HG03064 (cell line): Measurements from ENCODE around the gene ANKRD13C.
"Not testable (repeated sequence)": the region's sequence is repeated elsewhere in the genome, so short reads cannot be mapped to it uniquely, and the experiment has no call there.

Experiments used
- ATAC-seq: cut with Tn5 transposase; IDR thresholded peaks from one replicate; pipeline ENCODE4 v1.9.1; 2021; ENCODE audit warnings: low read depth; ENCODE audit not compliant: unreplicated experiment

Gene ANKRD13C

DNA sequence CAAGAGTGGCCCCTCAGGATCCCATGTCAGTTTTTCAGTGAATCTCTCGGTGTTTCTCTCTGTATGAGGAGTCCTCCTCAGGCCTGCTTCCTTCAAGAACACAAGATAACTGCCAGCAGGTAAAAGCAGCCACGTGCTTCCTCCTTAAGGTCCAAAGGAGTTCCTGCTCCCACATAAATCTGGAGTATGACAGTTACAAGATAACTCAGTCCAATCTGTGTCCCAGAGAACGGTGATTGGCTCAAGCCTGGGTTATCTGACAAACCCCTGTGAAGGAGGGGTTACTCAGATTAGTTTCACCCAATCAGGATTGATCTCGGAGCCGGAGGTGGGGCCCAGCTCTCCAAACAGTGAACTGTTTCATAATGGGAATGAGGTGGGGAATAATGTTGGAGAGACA, 5.8 kb upstream of the ANKRD13C start:
- no peak for ATAC-seq

DNA sequence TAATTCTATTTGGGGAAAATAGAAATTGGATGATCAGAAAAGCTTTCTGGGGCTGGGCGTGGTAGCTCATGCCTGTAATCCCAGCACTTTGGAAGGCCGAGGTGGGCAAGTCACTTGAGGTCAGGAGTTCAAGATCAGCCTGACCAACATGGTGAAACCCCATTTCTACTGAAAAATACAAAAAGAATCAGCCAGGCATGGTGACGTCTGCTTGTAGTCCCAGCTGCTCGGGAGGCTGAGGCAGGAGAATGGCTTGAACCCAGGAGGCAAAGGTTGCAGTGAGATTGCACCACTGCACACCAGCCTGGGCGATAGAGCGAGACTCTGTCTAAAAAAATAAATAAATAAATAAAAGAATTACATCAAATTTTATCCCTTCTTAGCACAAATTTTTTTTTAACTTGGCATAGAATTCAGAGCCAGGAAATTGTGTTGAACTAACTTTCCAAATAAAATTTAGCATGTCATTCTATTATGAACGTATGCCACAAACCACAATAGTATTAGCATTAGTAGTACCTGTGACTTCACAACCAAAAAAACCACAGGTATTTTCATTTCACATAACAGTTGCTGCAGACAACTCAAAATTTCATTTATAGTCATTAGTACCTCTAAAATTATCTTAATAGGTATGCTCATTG, 4.5 kb upstream of the ANKRD13C start:
- peak; percentile 43 for ATAC-seq

DNA sequence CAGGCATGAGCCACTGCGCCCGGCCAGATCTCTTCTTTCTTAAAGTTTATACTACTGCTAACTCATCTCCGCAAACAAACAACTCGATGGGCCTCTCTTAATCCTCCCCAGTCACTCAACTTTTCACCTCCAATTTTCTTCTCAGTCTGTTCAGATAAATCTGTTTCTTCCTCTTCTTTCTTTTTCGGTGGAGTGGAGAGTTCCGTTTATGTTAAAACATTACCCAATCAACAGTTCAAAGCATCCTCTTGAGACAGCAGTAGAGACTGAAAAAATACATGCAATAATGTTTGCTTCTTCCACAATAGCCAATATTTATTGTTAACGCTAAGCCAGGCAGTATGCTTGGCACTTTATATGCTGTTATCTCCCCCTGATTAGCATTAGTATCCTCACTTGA, 1.4 kb upstream of the ANKRD13C start:
- no peak for ATAC-seq

DNA sequence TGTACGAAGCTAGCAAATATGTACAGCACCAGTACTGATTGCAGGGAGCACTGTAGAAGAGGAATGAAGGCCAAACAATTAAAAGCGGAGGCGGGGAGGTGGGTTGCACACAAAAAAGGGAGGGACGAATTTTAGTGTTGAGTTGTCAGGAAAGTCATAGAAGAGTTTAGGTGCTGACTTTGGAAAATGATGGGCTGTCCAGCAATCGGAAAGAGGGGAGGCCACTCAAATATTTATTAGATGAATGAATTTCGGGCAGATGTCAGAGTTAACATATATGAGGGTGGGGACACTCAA, 537 bp upstream of the ANKRD13C start:
- ATAC-seq = no peak

DNA sequence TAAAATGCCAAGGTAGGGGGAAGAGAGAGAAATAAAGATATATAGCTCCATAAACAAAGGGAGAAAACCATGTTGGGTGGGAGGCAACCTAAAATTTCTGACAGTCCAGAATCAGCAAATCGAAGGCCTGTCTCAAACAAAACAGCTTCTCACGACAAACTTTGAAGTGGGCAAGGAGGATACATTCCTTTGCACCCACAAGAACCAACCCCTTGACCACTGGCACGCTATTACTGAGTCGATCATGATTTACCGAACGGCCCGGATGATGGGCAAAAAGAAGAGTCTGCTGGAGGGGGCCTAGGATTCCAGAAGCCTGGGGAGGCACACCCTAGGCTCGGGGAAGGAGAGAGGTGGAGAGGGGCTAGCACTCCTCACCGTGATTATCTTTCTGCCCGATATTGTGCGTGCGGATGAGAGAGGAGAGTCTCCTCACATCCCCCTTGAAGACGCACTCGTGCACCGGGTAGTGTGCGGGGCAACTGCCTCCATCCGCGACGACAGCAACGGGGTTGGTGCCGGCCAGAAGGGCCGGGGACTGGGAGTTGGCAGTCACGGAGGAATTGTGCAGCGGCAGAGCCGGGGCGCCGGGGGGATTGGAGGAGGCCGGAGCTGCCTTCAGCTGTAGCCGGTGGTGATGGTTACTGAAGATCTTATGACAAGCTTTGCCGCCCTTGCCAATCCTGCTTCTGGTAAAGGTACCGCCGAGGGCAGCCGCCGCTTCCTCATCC, 756 bp downstream of the ANKRD13C start:
- ATAC-seq = peak; percentile 31

DNA sequence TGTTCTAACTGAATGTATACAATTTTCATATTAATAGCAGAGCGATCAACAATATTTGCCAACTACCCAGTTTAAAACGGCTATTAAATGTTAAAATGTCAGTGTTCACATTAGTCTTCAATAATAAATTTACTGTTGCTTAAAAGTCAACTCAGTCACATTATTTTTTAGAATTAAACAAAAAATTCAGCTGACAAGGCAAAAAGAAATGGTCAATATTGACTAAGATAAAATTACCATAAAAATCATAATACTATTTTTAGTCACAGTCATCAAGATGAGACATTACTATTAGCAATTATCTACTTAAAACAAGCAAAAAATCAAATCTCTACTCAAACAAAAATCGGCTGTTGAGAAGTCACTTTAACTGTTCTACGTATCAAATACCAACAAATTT, 1.5 kb downstream of the ANKRD13C start:
- no peak for ATAC-seq

DNA sequence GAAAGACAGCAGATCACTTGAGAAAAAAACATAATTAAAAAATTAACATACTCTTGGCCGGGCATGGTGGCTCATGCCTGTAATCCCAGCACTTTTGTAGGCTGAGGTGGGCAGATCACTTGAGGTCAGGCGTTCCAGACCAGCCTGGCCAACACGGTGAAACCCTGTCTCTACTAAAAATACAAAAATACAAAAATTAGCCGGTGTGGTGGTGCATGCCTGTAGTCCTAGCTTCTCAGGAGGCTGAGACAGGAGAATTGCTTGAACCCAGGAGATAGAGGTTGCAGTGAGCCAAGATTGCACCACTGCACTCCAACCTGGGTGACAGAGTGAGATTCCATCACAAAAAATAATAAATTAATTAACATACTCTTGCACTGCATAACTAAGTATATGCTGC, 4.7 kb downstream of the ANKRD13C start:
- not testable (repeated sequence) for ATAC-seq

DNA sequence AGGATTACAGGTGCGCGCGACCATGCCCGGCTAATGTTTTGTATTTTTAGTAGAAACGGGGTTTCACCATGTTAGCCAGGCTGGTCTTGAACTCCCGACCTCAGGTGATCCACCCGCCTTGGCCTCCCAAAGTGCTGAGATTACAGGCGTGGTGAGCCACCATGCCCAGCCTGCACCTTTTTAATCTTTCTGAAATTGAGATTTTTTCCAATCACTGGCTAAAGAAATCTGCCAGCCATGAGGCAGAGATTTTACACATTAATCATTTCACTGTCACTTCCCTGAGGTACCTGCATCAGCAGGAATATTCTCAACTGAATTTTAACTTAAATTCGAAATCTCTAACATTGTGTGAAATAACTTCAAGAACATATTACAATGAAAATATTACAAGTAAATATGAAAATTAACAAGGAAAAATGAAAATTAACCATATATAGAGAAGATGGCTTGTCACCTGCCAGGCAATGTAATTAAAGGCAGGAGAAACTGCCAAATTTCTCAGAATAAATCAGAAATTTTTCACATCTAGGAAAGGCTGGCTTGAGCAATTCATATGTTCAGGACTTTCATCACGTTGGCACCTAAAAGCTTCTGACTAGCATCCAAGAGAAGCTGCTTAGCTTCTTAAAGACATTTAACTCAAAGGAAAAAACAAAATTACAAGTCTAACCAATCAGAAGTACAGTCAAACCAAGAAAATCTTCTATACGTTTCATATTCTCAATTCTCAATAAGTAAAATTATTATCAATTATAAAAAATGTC, 5.9 kb downstream of the ANKRD13C start:
- ATAC-seq = no peak

DNA sequence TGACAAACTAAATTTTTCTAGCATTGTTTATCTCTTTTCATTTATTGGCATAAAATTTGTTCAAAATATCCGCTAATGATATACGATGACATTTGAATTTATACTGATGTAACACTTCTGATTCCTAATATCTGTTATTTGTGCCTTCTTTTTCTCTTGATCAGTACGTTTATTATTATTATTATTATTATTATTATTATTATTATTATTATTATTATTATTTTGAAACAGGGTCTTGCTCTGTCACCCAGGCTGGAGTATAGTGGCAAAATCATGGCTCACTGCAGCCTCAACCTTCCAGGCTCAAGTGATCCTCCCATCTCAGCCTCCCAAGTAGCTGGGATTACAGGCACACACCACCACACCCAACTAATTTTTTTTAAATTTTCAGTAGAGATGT, 14.9 kb downstream of the ANKRD13C start:
- not testable (repeated sequence) for ATAC-seq

DNA sequence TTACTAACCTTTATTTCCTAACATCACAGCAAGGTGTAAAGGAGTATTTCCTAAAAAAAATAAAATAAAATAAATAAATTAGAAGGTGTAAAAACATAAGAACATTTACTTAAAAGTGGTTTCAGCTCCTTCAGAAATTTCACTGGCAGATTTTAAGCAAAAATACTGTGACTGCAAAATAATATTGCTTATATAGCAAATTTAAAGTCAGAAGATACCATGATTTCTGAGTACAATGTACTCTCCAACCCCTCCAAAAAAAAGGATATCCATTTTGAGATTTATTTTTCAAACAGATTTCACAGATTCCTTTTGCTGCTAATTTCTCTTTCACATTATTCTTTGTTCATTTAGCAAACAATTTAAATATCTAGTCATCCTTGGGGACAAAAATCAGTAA, 18.5 kb downstream of the ANKRD13C start:
- ATAC-seq = no peak

DNA sequence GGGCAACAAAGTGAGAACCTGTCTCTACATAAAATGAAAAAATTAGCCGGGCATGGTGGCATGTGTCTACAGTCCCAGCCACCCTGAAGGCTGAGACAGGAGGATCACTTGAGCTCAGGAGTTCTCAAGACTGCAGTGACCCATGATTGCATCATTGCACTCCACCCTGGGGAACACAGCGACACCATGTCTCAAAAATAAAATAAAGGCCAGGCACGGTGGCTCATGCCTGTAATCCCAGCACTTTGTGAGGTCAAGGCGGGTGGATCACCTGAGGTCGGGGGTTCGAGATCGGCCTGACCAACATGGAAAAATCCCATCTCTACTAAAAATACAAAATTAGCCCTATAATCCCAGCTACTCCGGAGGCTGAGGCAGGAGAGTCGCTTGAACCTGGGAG, 20.1 kb downstream of the ANKRD13C start:
- ATAC-seq = no peak

DNA sequence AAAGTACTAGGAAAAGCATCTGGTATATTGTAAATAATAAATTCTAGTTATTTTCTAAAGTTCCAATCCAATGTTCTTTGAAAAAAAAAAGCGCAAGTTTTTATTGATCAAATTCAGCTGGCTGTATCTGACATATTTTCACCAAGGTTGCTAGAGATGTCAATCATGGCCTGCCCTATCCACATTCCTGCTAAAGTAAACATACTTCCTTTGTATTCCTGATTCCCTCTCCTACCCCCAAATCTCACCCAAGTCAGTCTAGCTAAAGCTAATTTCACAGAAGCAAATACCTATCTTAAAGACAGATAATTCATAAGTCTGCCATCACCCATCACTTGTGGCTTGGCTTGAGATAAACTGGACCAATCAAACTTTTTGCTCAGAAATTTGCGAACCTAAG, 21.3 kb downstream of the ANKRD13C start:
- no peak for ATAC-seq

DNA sequence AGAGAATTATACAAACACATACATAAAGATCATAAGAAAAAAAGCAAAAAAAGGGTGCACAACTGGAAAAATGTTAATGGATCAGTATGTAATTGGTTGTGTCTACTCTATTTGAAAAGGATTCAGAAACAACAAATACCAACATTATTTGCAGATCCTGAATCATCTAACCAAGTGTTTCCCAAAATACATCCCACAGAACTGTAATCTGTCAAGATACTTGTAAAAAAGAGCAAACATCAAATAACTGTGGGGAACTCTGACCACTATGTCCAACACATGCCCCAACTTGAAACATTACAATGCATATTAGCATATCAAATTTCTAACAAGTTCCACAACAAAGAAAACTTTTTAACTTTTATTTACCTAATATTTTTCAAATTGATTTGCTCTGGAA, 22.6 kb downstream of the ANKRD13C start:
- no peak for ATAC-seq

DNA sequence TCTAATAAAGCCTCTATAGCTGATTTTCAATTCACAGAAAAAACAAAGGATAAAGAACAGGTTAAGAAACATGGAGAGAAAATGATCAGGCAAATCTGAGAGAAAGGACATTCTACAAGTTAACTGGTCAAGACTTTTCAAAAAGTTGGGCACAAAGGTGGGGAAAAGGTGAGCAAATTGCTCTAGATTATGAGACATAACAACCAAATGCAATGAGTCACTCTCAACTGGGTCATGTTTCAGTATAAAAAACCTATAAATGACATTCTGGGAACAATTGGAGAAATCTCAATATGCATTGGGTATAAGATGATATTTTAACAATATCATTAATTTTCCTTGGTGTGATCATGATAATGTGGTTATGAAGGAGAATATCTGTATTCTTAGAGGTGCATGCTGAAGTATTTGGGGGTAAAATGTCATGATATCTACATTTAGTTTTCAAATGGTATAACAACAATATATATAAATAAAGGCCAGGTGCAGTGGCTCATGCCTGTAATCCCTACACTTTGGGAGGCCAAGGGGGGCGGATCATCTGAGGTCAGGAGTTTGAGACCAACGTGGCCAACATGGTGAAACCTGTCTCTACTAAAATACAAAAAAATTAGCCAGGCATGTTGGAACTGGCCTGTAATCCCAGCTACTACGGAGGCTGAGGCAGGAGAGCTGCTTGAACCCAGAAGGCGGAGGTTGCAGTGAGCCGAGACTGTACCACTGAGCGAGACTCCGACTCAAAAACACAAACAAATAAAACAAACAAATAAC, 27.0 kb downstream of the ANKRD13C start:
- no peak for ATAC-seq

DNA sequence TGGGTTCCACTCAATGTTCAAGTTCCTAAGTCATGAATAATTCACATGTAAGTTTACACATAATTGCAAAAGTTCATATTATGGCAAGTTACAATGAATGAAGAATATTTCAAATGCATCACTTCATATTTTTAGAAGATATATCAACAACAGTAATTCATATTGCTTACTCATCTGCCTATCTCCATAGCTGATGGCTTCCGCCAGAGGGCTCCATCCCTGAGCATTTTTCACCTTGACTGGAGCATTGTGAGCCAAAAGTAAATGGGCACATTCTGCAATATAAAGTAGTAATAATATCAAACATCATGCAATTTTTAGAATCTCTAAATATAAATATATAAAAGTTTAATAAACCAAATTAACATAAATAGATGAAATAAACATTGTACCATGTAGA, 29.8 kb downstream of the ANKRD13C start:
- ATAC-seq = no peak

DNA sequence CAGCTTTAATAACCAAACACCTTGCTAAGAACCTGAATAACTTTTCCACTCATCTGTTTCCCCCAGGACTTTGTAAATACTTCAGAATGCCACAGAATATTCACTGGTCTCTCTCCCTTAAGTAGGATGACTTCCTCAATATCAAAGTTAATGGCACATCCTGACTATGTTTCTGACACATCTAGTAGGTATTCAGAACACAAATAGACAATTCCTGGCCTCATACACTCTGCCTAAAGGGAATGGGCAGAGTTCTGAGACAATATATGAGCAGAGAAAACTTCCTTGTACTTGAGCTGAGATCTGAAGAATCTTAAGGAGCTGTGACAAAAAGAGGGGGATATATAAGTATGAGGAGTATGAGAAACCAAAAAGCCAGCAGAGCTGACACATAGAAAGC, 34.8 kb downstream of the ANKRD13C start:
- ATAC-seq = no peak

DNA sequence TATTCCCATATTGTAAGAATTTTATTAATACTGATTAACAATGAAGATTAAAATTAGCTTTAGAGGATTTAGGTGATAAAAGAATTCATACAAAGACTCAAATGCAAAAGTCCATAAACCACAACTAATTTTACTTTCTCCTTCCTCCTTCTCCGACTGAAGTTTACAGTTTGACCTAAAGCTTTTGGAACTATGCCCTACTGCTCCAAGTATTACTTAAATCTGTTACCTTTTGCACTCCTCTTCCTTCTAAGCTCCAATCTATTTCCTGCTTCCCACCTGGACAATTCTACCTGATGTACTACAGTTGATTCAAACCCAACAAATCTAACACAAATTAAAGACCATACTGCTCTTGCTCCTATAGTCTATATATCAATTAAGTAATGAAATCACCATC, 36.3 kb downstream of the ANKRD13C start:
- ATAC-seq = no peak

DNA sequence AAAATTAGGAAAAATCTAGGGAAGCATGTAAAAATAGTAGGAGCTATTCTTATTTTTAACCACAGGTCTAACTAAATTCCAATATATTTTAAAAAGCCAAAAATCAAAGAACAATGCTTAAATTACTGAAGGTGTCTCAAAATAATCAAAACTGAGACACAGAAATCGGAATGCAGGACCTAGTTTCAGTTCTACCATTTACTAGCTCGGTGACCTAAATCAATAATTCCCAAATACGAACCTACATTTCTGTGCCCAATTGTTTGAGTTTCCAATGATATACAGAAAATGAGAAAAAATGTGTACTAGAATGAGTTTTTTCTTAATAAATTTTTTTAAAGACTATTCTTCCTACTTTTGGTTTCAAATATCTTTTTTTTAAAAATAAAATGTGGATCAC, 37.4 kb downstream of the ANKRD13C start:
- ATAC-seq = no peak

DNA sequence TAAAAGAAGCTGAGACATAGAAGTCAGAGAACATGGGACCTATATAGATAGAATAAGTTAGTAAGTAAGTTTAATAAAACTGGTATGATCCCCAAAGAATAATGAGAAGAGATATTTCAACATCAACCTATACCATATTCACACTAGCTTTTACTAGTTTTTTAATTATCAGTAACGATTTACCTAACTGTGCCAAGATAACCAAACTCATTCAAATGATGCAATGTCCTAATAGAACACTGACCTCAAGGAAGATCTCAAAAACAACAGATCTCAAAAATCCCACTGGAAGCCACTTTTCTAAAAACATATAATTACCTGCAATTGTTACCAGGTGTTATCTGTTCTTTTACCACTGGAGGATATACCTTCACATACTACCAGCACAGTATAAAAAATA, 38.7 kb downstream of the ANKRD13C start:
- ATAC-seq = no peak

DNA sequence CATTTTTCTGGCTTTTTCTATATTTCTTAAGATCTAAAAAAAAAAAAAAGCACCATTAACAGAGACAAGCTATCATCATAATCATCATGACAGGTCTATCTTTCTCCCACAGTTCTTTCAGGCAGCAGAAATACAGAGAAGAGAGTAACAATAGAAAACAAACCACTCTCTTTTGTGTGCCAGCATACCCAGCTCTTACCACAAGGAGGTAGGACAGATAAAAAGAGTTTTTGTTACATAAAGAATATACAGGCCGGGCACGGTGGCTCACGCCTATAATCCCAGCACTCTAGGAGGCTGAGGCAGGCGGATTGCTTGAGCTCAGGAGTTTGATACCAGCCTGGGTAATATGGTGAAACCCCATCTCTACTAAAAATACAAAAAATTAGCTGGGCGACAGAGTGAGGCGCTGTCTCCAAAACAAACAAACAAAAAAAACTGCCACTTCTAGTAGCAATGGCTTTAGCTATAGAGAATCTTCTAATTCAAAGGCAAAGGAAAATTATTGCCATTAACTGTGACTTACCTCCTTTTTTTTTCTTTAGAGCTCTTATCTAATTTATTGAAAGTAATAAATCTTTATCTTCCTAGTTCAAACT, 39.7 kb downstream of the ANKRD13C start:
- ATAC-seq = no peak

DNA sequence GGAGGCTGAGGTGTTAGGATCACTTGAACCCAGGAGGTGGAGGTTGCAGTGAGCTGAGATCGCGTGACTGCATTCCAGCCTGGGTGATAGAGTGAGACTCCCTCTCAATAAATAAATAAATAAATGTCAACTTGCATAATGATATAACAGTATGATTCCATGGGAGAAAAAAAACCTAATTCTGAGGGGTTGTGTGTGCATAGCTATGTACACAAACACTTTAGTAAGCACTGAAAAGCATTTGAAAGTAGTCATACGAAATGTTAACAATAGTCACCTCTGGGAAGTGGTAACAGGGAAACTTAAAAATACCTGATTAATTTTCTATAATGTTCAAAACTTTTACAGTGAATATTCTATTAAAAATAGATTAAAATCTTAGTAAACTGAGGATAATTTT, 43.2 kb downstream of the ANKRD13C start:
- ATAC-seq = no peak
